ENCODE data around the gene ZFAND2B. TPM values are rescaled to one million over a fixed set of nuclear protein-coding genes. Genes with fewer than 3 reads are reported as not detected.

ZFAND2B gene
- polyA plus RNA-seq, 1 of the 3 experiments (the other 2 are of a cell fraction): 39.9 TPM

- Histone ChIP-seq H3K27ac (ENCODE audit: low read depth in 2 of 2, low read length in 1 of 2) (no peak overlapping the region), H2AFZ (ENCODE audit: low read depth) (no peak overlapping the region), H3K9me2 (no peaks in the 10 kb centered on the region), H3K4me2 (no peak overlapping the region), H3K4me1 (ENCODE audit: control insufficient read depth in 1 of 2, insufficient read depth in 2 of 2, low read depth in 1 of 2, low read length in 1 of 2) (peaks cover 0 to 6% of the 10 kb centered on the region in 2 experiments; a peak in 1 of 4 replicates), H3K4me3 (ENCODE audit: low read depth in 2 of 2, low read length in 1 of 2) (no peak overlapping the region), H3F3A (replicated peaks; ENCODE audit: insufficient read depth) (no peaks in the 10 kb centered on the region), H3K9ac (no peak overlapping the region), H3K27me3 (ENCODE audit: insufficient read depth) (no peaks in the 10 kb centered on the region), H4K20me1 (ENCODE audit: insufficient read depth) (no peaks in the 10 kb centered on the region), H3K36me3 (replicated peaks in 1 of 2; ENCODE audit: control insufficient read depth in 1 of 2, insufficient read depth in 2 of 2, low read length in 1 of 2) (no peaks in the 10 kb centered on the region), H3K9me3 (no peaks in the 10 kb centered on the region), H3K79me2 (ENCODE audit: insufficient read depth) (no peaks in the 10 kb centered on the region)
- POLR2A ChIA-PET: interaction anchor here (1.0 kb wide), 1 partner anchor 11 kb away, joined by 5 read pairs; no protein-coding TSS in a partner anchor
- TF ChIP-seq PBX3 (IDR thresholded peaks at IDR 0.05) (no peak), POLR2AphosphoS5 (IDR thresholded peaks at IDR 0.05; ENCODE audit: low read depth, low read length) (no peak), CTCF (IDR thresholded peaks at IDR 0.05) (no peak), SIN3A (IDR thresholded peaks at IDR 0.05; ENCODE audit: borderline replicate concordance, low read depth, low read length) (no peak), MEF2A (IDR thresholded peaks at IDR 0.05; ENCODE audit: borderline replicate concordance, low read depth) (no peak), SMC3 (IDR thresholded peaks at IDR 0.05; ENCODE audit: low read depth, low read length) (no peak), EZH2phosphoT487 (IDR thresholded peaks at IDR 0.05; ENCODE audit: borderline replicate concordance, low read depth) (no peak)
- TF ChIP-seq, protein P1, sequence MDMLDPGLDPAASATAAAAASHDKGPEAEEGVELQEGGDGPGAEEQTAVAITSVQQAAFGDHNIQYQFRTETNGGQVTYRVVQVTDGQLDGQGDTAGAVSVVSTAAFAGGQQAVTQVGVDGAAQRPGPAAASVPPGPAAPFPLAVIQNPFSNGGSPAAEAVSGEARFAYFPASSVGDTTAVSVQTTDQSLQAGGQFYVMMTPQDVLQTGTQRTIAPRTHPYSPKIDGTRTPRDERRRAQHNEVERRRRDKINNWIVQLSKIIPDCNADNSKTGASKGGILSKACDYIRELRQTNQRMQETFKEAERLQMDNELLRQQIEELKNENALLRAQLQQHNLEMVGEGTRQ (IDR thresholded peaks at IDR 0.05; ENCODE audit: borderline replicate concordance, low read depth, low read length): no peak
- DNase-seq: no peak
- 74% methylated on average over 7 of the region's 10 CpGs for WGBS (ENCODE audit: low lambda C conversion rate)
- CTCF ChIA-PET: interaction anchor here (0.9 to 1.9 kb wide), 5 partner anchors 11 to 136 kb away, joined by 3 to 11 read pairs (median 5); partner anchors contain the start of gene CNPPD1
Observed at GRCh38 chr2:219165058-219165911, 41.3 kb upstream of the ZFAND2B start.

- no peak overlapping the region for H3K27ac ChIP-seq (ENCODE audit: low read depth in 2 of 2, low read length in 1 of 2)
Observed at GRCh38 chr2:219167997-219168396, 38.6 kb upstream of the ZFAND2B start.

More at GRCh38 chr2:219167997-219168396, 38.6 kb upstream of the ZFAND2B start:
- Histone ChIP-seq H3K9ac (no peak overlapping the region), H3K9me3 (no peaks in the 10 kb centered on the region), H3K9me2 (no peaks in the 10 kb centered on the region), H4K20me1 (ENCODE audit: insufficient read depth) (no peaks in the 10 kb centered on the region), H3K36me3 (replicated peaks in 1 of 2; ENCODE audit: control insufficient read depth in 1 of 2, insufficient read depth in 2 of 2, low read length in 1 of 2) (peaks cover 0 to 14% of the 10 kb centered on the region in 2 experiments), H3K27me3 (ENCODE audit: insufficient read depth) (no peaks in the 10 kb centered on the region), H3F3A (replicated peaks; ENCODE audit: insufficient read depth) (peaks cover 7% of the 10 kb centered on the region), H3K79me2 (ENCODE audit: insufficient read depth) (no peaks in the 10 kb centered on the region), H3K4me1 (ENCODE audit: control insufficient read depth in 1 of 2, insufficient read depth in 2 of 2, low read depth in 1 of 2, low read length in 1 of 2) (no peaks in the 10 kb centered on the region; a peak in 1 of 4 replicates), H2AFZ (ENCODE audit: low read depth) (no peak overlapping the region), H3K4me3 (ENCODE audit: low read depth in 2 of 2, low read length in 1 of 2) (no peak overlapping the region), H3K4me2 (no peak overlapping the region)
- no peak for DNase-seq
- 80% methylated on average over 5 of the region's 5 CpGs for WGBS (ENCODE audit: low lambda C conversion rate)
- CTCF ChIA-PET: no interaction called here
- POLR2A ChIA-PET: no interaction called here
- TF ChIP-seq SIN3A (IDR thresholded peaks at IDR 0.05; ENCODE audit: borderline replicate concordance, low read depth, low read length): no peak
- TF ChIP-seq RXRA (IDR thresholded peaks at IDR 0.05; ENCODE audit: borderline replicate concordance, low read depth): no peak
- no peak for TF ChIP-seq CTCF (IDR thresholded peaks at IDR 0.05)
- TF ChIP-seq JUND (IDR thresholded peaks at IDR 0.05): no peak
- TF ChIP-seq TEAD4 (IDR thresholded peaks at IDR 0.05; ENCODE audit: borderline replicate concordance, insufficient read depth): no peak
- TF ChIP-seq, protein P2, sequence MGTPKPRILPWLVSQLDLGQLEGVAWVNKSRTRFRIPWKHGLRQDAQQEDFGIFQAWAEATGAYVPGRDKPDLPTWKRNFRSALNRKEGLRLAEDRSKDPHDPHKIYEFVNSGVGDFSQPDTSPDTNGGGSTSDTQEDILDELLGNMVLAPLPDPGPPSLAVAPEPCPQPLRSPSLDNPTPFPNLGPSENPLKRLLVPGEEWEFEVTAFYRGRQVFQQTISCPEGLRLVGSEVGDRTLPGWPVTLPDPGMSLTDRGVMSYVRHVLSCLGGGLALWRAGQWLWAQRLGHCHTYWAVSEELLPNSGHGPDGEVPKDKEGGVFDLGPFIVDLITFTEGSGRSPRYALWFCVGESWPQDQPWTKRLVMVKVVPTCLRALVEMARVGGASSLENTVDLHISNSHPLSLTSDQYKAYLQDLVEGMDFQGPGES (IDR thresholded peaks at IDR 0.05; ENCODE audit: low read depth, low read length): no peak
- TF ChIP-seq YY1 (IDR thresholded peaks at IDR 0.05; ENCODE audit: low read depth): no peak
- no peak for TF ChIP-seq NFIC (IDR thresholded peaks at IDR 0.05; ENCODE audit: borderline replicate concordance)
- TF ChIP-seq NRF1 (IDR thresholded peaks at IDR 0.05; ENCODE audit: low read depth, low read length): no peak

Data from SK-N-SH (cell line).